Hepatocyte (in vitro differentiated cells): ENCODE data around the gene NAGK.
A peak's percentile ranks its signal among the peaks of the same experiment; 100 is the strongest.

Experiments used
- EZH2 ChIP-seq: fragments of 200-600 bp; sonication (generic); IDR thresholded peaks from 2 replicates; pipeline ENCODE4 v1.6.1; 2016; ENCODE audit warnings: antibody characterized with exemption, mild to moderate bottlenecking, borderline replicate concordance
- EZH2phosphoT487 ChIP-seq: fragments of 200-600 bp; sonication (generic); IDR thresholded peaks from one replicate; pipeline ENCODE4 v1.6.1; 2018; ENCODE audit warnings: antibody characterized with exemption, mild to moderate bottlenecking, low read depth, moderate library complexity; ENCODE audit not compliant: unreplicated experiment, severe bottlenecking
- TF ChIP-seq, protein P1 (sequence below): fragments of 200-600 bp; sonication (generic); IDR thresholded peaks from 2 replicates; pipeline ENCODE4 v1.5.1; 2016; ENCODE audit warnings: antibody characterized with exemption, mild to moderate bottlenecking; ENCODE audit not compliant: poor library complexity

DNA sequence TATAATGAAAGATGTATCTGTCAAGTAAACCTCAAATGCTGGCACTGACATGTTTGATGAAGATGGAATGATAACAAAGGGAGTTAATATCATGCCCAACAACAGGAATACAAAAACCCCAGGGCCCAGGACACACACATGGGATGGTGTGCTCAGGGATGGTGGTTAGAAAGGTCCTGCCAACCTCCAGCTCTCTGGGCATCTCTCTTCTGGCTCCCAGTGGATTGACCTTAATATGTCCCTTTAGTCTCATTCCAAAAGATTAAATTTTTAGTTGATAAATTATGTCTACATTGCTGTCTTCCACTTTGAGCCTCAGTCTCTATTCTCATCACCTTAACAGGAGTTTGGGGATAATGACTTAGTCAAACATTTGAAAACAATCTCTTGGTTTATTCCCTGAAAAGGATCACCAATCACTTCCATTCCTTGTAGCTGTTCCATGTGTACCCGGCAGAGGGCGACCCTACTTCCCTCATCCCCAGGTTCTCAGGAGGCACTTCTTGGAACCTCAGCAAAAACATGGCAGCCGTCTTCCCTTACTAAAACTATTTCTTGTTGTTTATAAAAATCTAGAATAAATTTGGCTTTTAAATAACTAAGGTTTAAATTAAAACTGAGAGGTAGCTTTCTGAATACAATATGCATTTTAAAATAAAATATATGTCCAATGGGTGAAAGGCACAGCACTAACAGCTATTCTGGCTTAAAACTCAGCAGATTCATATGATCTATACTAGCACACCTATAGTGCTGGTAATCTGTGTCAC lies 31.9 kb downstream of the NAGK start:
- TF ChIP-seq, protein P1, sequence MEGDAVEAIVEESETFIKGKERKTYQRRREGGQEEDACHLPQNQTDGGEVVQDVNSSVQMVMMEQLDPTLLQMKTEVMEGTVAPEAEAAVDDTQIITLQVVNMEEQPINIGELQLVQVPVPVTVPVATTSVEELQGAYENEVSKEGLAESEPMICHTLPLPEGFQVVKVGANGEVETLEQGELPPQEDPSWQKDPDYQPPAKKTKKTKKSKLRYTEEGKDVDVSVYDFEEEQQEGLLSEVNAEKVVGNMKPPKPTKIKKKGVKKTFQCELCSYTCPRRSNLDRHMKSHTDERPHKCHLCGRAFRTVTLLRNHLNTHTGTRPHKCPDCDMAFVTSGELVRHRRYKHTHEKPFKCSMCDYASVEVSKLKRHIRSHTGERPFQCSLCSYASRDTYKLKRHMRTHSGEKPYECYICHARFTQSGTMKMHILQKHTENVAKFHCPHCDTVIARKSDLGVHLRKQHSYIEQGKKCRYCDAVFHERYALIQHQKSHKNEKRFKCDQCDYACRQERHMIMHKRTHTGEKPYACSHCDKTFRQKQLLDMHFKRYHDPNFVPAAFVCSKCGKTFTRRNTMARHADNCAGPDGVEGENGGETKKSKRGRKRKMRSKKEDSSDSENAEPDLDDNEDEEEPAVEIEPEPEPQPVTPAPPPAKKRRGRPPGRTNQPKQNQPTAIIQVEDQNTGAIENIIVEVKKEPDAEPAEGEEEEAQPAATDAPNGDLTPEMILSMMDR = peak; percentile 62
- no peak for TF ChIP-seq EZH2phosphoT487
- TF ChIP-seq EZH2 = no peak
